B cell (primary cell): ENCODE data around the gene CD79A. TPM values are rescaled to one million over a fixed set of nuclear protein-coding genes. Genes with fewer than 3 reads are reported as not detected.

Experiments used
- ATAC-seq: fragments of 200-7000 bp; cut with Tn5 transposase; one replicate; pipeline ENCODE4 v1.10.0; 2021; ENCODE audit warnings: low read depth, mild to moderate bottlenecking, moderate number of reproducible peaks, moderate library complexity
- CTCF ChIA-PET: fragments of 350-600 bp; sonication (Branson Sonifier 250); formaldehyde crosslinking; loops from one replicate; lab custom pipeline; 2021; ENCODE audit warnings: antibody characterized with exemption, inconsistent platforms; lab: Charles Lee
- POLR2A ChIA-PET: fragments of 350-600 bp; sonication (Branson Sonifier 250); formaldehyde crosslinking; loops from one replicate; lab custom pipeline; 2021; ENCODE audit warnings: antibody characterized with exemption; lab: Charles Lee
- DNase-seq: peaks from one replicate; pipeline ENCODE4 v3.0.0; 2013
- H2AFZ ChIP-seq: 2 replicates; pipeline ENCODE4 v1.6.1; 2012; ENCODE audit warnings: mild to moderate bottlenecking, low read depth, low read length; ENCODE audit not compliant: insufficient read depth, poor library complexity, severe bottlenecking
- H3K27ac ChIP-seq, 2 donors: 1 replicate in 1 of 2; 2 replicates in 1 of 2; pipeline ENCODE4 v1.5.1; 2012 to 2013; ENCODE audit warnings: low read length in 2 of 2, mild to moderate bottlenecking in 2 of 2, moderate library complexity in 1 of 2
- H3K27me3 ChIP-seq, 4 experiments: fragments of 200-600 bp in 1 of 4; sonication (generic) in 1 of 4; replicated peaks in 1 of 4; 1 replicate in 2 of 4; 2 replicates in 2 of 4; pipeline versions ENCODE4 v1.6.1 to v1.7.0; 2013 to 2016; ENCODE audit warnings: low read length in 3 of 4, mild to moderate bottlenecking in 2 of 4, mixed read lengths in 1 of 4, moderate library complexity in 1 of 4; ENCODE audit not compliant: insufficient read depth in 4 of 4, control insufficient read depth in 3 of 4; ENCODE audit errors: control extremely low read depth in 1 of 4
- H3K36me3 ChIP-seq, 2 experiments: replicated peaks in 1 of 2; 1 replicate in 1 of 2; 2 replicates in 1 of 2; pipeline versions ENCODE4 v1.6.1 to v1.7.1; 2013; ENCODE audit warnings: low read length in 1 of 2; ENCODE audit not compliant: insufficient read depth in 2 of 2, control insufficient read depth in 1 of 2; ENCODE audit errors: control extremely low read depth in 1 of 2, extremely low read depth in 1 of 2
- H3K4me1 ChIP-seq, 2 donors: fragments of 200-600 bp in 1 of 2; sonication (generic) in 1 of 2; 1 replicate in 1 of 2; 2 replicates in 1 of 2; pipeline versions ENCODE4 v1.5.1 to v1.6.1; 2013 to 2017; ENCODE audit warnings: low read length in 2 of 2; ENCODE audit not compliant: control insufficient read depth in 2 of 2, insufficient read depth in 2 of 2
- H3K4me2 ChIP-seq: replicated peaks from 2 replicates; pipeline ENCODE3; 2012; ENCODE audit warnings: mild to moderate bottlenecking, low read depth, low read length; ENCODE audit not compliant: poor library complexity, severe bottlenecking
- H3K4me3 ChIP-seq, 5 experiments: fragments of 200-600 bp in 1 of 5; sonication (generic) in 1 of 5; 1 replicate in 3 of 5; 2 replicates in 2 of 5; pipeline versions ENCODE4 v1.5.1 to v1.7.0; 2011 to 2016; ENCODE audit warnings: low read length in 4 of 5, mild to moderate bottlenecking in 4 of 5, low read depth in 2 of 5, control low read depth in 1 of 5, moderate library complexity in 1 of 5; ENCODE audit not compliant: insufficient read depth in 1 of 5; ENCODE audit errors: control extremely low read depth in 1 of 5, extremely low read depth in 1 of 5
- H3K79me2 ChIP-seq: fragments of 200-600 bp; sonication (generic); one replicate; pipeline ENCODE4 v1.6.0; 2016; ENCODE audit warnings: low read length; ENCODE audit not compliant: control insufficient read depth, insufficient read depth
- H3K9ac ChIP-seq: fragments of 200-600 bp; sonication (generic); 2 replicates; pipeline ENCODE4 v1.6.1; 2017; ENCODE audit warnings: mild to moderate bottlenecking, low read length, moderate library complexity
- H3K9me3 ChIP-seq, 3 donors: one replicate each; pipeline versions ENCODE4 v1.6.1 to v1.7.1; 2013; ENCODE audit warnings: low read length in 2 of 3; ENCODE audit not compliant: control insufficient read depth in 2 of 3, insufficient read depth in 1 of 3; ENCODE audit errors: control extremely low read depth in 1 of 3
- H4K20me1 ChIP-seq: 2 replicates; pipeline ENCODE4 v1.6.0; 2012; ENCODE audit warnings: mild to moderate bottlenecking, low read length; ENCODE audit not compliant: insufficient read depth, control insufficient read depth, poor library complexity, severe bottlenecking
- H3K27ac Mint-ChIP-seq: one replicate; pipeline ENCODE4 v1.8.0; 2021; ENCODE audit warnings: mixed read lengths
- H3K27me3 Mint-ChIP-seq: one replicate; pipeline ENCODE4 v1.8.0; 2021; ENCODE audit warnings: mixed read lengths
- H3K4me1 Mint-ChIP-seq: one replicate; pipeline ENCODE4 v1.8.0; 2021; ENCODE audit warnings: mixed read lengths
- H3K4me3 Mint-ChIP-seq: one replicate; pipeline ENCODE4 v1.8.0; 2021; ENCODE audit warnings: mixed read lengths
- H3K9me3 Mint-ChIP-seq: one replicate; pipeline ENCODE4 v1.8.0; 2022; ENCODE audit warnings: mixed read lengths; ENCODE audit not compliant: insufficient read depth
- EZH2 ChIP-seq: IDR thresholded peaks from 2 replicates; pipeline ENCODE4 v1.6.1; 2012; ENCODE audit warnings: borderline replicate concordance, low read depth, mild to moderate bottlenecking, moderate library complexity, low read length; ENCODE audit not compliant: insufficient read depth, poor library complexity, severe bottlenecking
- WGBS: methylation state at CpG from one replicate; pipeline ENCODE4 v1.1.5; 2013; ENCODE audit warnings: missing lambda C conversion rate; ENCODE audit not compliant: insufficient coverage; 5-methylcytosine and 5-hydroxymethylcytosine counted together
- intact Hi-C: fragments of 100-400 bp; cut with micrococcal nuclease; formaldehyde crosslinking; loops from one replicate; pipeline ENCODE4 v1.10.0; 2022
- polyA plus RNA-seq: library from polyadenylated mRNA; depleted of rRNA; stranded (reverse); fragments of >200 nt; gene quantifications from 2 replicates; pipeline ENCODE4 v1.2.3, GENCODE V29; 2012
- total RNA-seq, 2 donors: library from RNA; stranded (reverse); fragments of 120-200 nt in 1 of 2; gene quantifications; 1 replicate in 1 of 2; 2 replicates in 1 of 2; pipeline versions ENCODE4 v1.2.3 to v1.2.4, GENCODE V29; 2013 to 2022
- TF ChIP-seq, protein P1 (sequence below): fragments of 200-600 bp; IDR thresholded peaks from one replicate; pipeline ENCODE4 v1.8.0; 2022; ENCODE audit warnings: antibody characterized with exemption, mild to moderate bottlenecking

Gene CD79A
- total and polyA plus RNA-seq, 2 donors (not counting 1 experiment from before 2014, with no cell fraction given): 1,280 to 1,471 TPM

DNA sequence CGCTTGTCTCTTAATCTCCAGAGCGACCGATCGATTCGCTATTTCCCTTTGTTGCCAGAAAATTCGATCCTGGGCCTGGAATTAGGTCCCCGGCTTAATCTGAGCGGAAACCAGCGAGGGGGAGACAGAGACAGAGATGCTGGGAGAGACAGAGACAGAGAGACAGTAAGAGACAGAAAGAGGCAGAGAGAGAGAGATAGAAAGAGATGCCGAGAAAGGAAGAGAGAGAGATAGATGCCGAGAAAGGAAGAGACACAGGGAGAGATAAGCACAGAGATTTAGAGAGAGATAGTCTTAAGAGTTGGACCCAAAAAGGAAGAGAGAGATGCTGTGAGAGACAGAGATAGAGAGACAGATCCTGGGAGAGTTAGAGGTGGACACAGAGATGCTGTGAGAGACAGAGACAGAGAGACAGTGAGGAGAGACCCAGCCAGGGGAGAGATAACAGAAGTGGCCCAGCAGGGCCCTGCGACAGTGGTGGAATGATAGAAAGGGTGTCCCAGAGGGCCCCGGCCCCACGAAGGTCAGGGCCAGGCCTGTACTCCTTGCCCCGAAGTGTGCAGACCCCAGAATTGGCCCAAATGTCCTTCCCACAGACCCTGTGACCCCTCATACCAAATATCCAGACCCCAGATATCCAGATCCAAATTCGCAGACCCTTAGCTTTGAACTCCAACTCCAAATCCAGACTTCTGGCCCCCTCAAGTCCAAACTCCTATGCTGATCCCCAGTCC, 49.9 kb downstream of the CD79A start:
- no peak overlapping the region for H3K27ac ChIP-seq
- 60% methylated on average over 16 of the region's 16 CpGs for WGBS
- TF ChIP-seq, protein P1, sequence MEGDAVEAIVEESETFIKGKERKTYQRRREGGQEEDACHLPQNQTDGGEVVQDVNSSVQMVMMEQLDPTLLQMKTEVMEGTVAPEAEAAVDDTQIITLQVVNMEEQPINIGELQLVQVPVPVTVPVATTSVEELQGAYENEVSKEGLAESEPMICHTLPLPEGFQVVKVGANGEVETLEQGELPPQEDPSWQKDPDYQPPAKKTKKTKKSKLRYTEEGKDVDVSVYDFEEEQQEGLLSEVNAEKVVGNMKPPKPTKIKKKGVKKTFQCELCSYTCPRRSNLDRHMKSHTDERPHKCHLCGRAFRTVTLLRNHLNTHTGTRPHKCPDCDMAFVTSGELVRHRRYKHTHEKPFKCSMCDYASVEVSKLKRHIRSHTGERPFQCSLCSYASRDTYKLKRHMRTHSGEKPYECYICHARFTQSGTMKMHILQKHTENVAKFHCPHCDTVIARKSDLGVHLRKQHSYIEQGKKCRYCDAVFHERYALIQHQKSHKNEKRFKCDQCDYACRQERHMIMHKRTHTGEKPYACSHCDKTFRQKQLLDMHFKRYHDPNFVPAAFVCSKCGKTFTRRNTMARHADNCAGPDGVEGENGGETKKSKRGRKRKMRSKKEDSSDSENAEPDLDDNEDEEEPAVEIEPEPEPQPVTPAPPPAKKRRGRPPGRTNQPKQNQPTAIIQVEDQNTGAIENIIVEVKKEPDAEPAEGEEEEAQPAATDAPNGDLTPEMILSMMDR: no peak
- TF ChIP-seq EZH2: no peak
- Mint-ChIP-seq H3K4me3 (no peak overlapping the region), H3K4me1 (peaks cover 37% of the 10 kb centered on the region), H3K27me3 (peaks cover 16% of the 10 kb centered on the region), H3K27ac (no peak overlapping the region), H3K9me3 (no peaks in the 10 kb centered on the region)
- H3K4me2 ChIP-seq: peak overlapping the region; percentile 94
- no peak overlapping the region for H2AFZ ChIP-seq
- no peak overlapping the region for H3K4me3 ChIP-seq
- peaks cover 0 to 46% (median 14%) of the 10 kb centered on the region in 4 experiments for H3K27me3 ChIP-seq
- H3K9ac ChIP-seq: no peak overlapping the region
- H3K36me3 ChIP-seq: no peaks in the 10 kb centered on the region
- intact Hi-C loops: no loop called here
- peaks cover 10% of the 10 kb centered on the region for H3K79me2 ChIP-seq
- peaks cover 0 to 6% (median 0%) of the 10 kb centered on the region in 3 donors for H3K9me3 ChIP-seq
- POLR2A ChIA-PET: interaction anchor here (0.5 to 1.3 kb wide), 2 partner anchors 43 to 1492 kb away, joined by 4 read pairs; no protein-coding TSS in a partner anchor
- CTCF ChIA-PET: no interaction called here
- H4K20me1 ChIP-seq: no peaks in the 10 kb centered on the region
- DNase-seq (no peak), ATAC-seq (no peak)
- H3K4me1 ChIP-seq: peaks cover 66 to 73% of the 10 kb centered on the region in 2 donors
